ENCODE data around the gene KCNQ1OT1. TPM values are rescaled to one million over a fixed set of nuclear protein-coding genes. Genes with fewer than 3 reads are reported as not detected.
A peak's percentile ranks its signal among the peaks of the same experiment; 100 is the strongest.

KCNQ1OT1 gene
- total and polyA plus RNA-seq, 4 donors, result 0.65 to 9.8 (median 4.0) TPM

DNA sequence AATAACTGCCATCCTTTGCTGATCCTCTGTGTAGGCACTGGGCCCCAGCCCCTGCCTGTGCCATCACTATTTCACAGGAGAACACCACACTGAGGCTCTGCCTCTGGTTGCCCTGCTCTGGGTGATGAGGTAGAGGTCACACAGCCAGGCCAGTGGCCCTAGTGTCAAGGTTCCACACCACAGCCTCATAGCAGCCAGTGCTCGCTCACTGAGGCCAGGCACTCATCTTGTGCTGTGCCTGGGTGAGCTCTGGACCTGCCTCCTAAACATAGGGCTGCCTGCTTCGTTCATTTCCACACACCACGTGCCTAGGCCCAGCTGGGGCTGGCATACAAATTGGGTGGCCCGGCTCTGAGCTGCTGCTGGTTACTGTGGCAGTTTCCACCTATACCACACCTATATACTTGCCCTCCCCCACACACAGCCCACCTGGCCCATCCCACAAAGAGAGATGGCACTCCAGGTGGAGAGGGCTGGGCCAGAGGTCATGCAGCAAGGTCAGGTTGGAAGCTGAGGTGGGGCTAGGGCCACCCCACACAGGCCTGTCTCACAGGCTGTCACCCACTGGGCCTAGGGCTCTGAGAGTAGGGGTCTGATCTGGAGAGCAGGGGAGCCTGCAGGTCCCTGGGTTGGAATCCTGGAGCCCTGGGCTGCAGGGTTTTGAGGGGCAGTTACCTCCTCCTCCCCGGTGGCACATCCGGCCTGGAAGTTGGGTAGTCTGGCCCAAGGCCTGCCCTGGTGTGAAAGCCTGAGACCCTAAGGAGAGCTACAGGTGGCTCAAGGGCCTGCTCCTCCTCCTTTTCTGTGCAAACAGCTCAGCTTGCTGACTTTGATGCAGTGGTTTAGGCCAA is 11.2 kb downstream of the KCNQ1OT1 start:
- H3K36me3 ChIP-seq (ENCODE audit: control insufficient read depth, insufficient read depth, low read length), result peaks cover 21% of the 10 kb centered on the region
- no peaks in the 10 kb centered on the region for H3K9me3 ChIP-seq (ENCODE audit: control insufficient read depth, insufficient read depth, low read length)
- WGBS (ENCODE audit: insufficient coverage), result 87% methylated on average over 6 of the region's 6 CpGs
- H3K27me3 ChIP-seq (ENCODE audit: control insufficient read depth, insufficient read depth, low read length), result peaks cover 2% of the 10 kb centered on the region
- H3K4me3 ChIP-seq (ENCODE audit: low read depth, low read length), result no peak overlapping the region
- peaks cover 61% of the 10 kb centered on the region for H3K4me1 ChIP-seq (ENCODE audit: control insufficient read depth, insufficient read depth, low read length)
- no peak for DNase-seq (ENCODE audit: low read depth in 4 of 6, low spot score in 6 of 6)
- no peak overlapping the region for H3K27ac ChIP-seq (ENCODE audit: low read depth, low read length)

DNA sequence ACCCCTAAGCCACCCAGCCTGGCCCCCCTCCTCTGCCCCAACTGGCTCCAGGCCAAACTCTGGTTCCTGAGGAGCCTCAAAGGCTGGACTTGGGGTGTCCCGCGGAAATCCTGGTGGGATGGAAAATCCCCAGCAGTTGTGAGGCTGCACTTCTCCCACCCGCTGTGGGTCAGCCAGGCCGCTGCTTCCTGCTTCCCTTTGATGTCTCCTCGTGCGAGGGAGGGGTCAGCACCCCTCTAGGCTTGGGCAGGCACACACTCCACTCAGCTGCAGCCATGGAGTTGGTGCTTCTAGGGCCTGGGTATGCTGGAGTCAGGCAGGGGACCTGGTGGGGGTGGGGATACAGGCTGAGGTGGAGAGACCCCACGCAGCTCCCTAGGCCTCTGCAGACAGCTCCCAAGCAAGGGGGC is 12.0 kb downstream of the KCNQ1OT1 start:
- Histone ChIP-seq H3K9me3 (ENCODE audit: control insufficient read depth, insufficient read depth, low read length) (no peaks in the 10 kb centered on the region), H3K27ac (ENCODE audit: low read depth, low read length) (peak overlapping the region; percentile 30), H3K36me3 (ENCODE audit: control insufficient read depth, insufficient read depth, low read length) (peaks cover 19% of the 10 kb centered on the region), H3K27me3 (ENCODE audit: control insufficient read depth, insufficient read depth, low read length) (peaks cover 2% of the 10 kb centered on the region), H3K4me1 (ENCODE audit: control insufficient read depth, insufficient read depth, low read length) (peaks cover 53% of the 10 kb centered on the region), H3K4me3 (ENCODE audit: low read depth, low read length) (no peak overlapping the region)
- peak in 1 of 6 donors; percentile 37 for DNase-seq (ENCODE audit: low read depth in 4 of 6, low spot score in 6 of 6)
- 45% methylated on average over 6 of the region's 7 CpGs for WGBS (ENCODE audit: insufficient coverage)

DNA sequence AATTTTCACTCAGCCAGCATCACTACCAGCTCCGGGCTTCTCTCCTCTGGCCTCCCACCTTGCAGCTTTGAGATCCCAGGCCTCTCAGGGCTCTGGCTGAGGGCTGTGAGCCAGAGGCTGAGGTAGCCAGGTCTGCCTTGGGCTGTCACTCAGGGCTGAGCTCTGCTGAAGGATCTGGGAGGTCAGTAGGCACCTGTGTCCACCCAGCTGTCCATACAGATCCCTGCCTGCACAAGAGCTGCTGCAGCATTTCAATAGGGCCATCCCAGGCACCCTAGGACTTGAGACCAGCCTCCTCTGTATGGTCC is 12.6 kb downstream of the KCNQ1OT1 start:
- peaks cover 51% of the 10 kb centered on the region for H3K4me1 ChIP-seq (ENCODE audit: control insufficient read depth, insufficient read depth, low read length)
- H3K9me3 ChIP-seq (ENCODE audit: control insufficient read depth, insufficient read depth, low read length), result no peaks in the 10 kb centered on the region
- DNase-seq (ENCODE audit: low read depth in 4 of 6, low spot score in 6 of 6), result no peak
- H3K4me3 ChIP-seq (ENCODE audit: low read depth, low read length), result no peak overlapping the region
- H3K36me3 ChIP-seq (ENCODE audit: control insufficient read depth, insufficient read depth, low read length), result peaks cover 19% of the 10 kb centered on the region
- 100% methylated on average over 1 of the region's 1 CpG for WGBS (ENCODE audit: insufficient coverage)
- H3K27me3 ChIP-seq (ENCODE audit: control insufficient read depth, insufficient read depth, low read length), result peaks cover 2% of the 10 kb centered on the region
- no peak overlapping the region for H3K27ac ChIP-seq (ENCODE audit: low read depth, low read length)

DNA sequence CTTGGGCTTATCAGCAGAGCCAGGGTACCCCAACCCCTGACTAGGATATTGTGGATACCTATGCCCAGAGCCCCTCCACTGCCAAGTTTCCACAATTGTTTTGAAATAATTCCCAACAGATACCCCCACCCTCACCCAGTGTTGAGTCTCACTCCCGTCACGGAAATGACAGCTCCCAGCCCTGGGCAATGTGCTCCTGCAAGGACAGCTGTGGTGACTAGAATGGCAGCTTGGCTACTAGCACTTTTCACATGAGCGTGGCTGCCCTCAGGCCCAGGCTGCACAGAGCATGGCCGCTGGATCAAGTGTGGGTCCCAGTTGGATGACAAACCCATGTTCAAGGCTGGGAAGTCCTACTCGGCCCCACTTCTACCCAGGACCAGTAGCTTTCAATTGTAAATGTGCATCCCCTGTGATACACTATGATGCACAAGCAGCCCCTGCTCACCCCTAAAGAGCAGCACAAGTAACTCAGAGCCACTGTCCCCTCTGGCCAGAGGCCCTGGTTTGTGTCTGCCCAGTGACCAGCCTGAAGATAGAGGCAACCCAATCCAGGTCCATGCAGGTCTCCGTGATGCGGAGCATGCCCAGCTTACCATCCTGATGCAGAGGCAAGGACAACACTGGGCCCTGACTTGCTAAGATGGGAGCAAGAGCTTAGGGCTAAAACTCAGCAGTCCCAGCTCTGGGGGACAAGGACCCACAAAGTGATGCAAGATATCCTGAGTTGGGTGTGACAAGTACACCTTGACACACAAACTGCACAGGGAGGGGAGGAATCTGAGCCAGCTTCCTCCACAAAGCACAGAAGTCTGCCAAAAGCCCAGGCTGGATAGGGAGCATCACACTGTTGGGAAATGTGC is 13.2 kb downstream of the KCNQ1OT1 start:
- H3K4me1 ChIP-seq (ENCODE audit: control insufficient read depth, insufficient read depth, low read length), result peaks cover 46% of the 10 kb centered on the region
- WGBS (ENCODE audit: insufficient coverage), result 90% methylated on average over 7 of the region's 7 CpGs

DNA sequence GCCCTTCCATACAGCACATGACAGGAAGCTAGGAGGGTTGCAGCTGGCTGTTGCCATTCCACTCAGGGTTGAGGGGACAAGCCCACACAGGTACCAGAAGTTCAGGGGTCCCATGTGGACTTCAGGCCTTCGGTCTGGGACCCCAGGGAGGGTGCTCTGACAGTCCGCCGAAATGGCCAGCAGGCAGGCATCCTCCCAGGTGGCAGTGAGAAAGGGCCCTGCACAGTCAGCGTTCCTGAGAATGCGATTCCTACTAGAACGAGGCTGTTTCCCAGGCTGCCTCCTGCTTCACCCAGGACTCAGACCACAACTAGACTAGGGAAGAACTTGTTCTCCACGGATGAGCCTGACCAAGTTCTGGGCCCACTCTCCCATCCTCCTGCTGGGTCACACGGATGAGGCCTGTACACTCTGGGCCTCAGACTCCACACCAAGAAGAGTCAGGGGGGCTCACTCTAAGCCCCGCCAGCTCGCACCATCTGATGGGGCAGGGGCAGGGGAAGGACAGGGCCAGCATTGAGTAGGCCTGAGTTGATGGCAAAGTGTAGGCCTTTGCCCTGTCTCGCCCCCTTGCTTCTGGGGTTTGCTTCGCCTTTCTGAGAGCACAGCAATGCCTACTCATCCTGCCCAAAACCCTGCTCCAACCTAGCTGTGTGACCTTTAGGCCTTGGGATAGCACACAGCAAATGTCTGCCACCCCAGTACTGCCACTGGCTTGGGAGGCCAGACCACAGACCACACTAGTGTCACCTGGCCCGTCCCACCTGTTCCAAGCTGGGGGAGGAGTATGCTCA is 14.0 kb downstream of the KCNQ1OT1 start:
- Histone ChIP-seq H3K9me3 (ENCODE audit: control insufficient read depth, insufficient read depth, low read length) (no peaks in the 10 kb centered on the region), H3K4me3 (ENCODE audit: low read depth, low read length) (no peak overlapping the region), H3K27ac (ENCODE audit: low read depth, low read length) (no peak overlapping the region), H3K4me1 (ENCODE audit: control insufficient read depth, insufficient read depth, low read length) (peaks cover 38% of the 10 kb centered on the region), H3K36me3 (ENCODE audit: control insufficient read depth, insufficient read depth, low read length) (peaks cover 19% of the 10 kb centered on the region), H3K27me3 (ENCODE audit: control insufficient read depth, insufficient read depth, low read length) (peaks cover 2% of the 10 kb centered on the region)
- no peak for DNase-seq (ENCODE audit: low read depth in 4 of 6, low spot score in 6 of 6)
- WGBS (ENCODE audit: insufficient coverage), result 91% methylated on average over 11 of the region's 13 CpGs

More for the DNA sequence above, 13.2 kb downstream of the KCNQ1OT1 start:
- peaks cover 19% of the 10 kb centered on the region for H3K36me3 ChIP-seq (ENCODE audit: control insufficient read depth, insufficient read depth, low read length)
- no peaks in the 10 kb centered on the region for H3K9me3 ChIP-seq (ENCODE audit: control insufficient read depth, insufficient read depth, low read length)
- no peak overlapping the region for H3K4me3 ChIP-seq (ENCODE audit: low read depth, low read length)
- no peak overlapping the region for H3K27ac ChIP-seq (ENCODE audit: low read depth, low read length)
- DNase-seq (ENCODE audit: low read depth in 4 of 6, low spot score in 6 of 6), result no peak
- H3K27me3 ChIP-seq (ENCODE audit: control insufficient read depth, insufficient read depth, low read length), result peaks cover 2% of the 10 kb centered on the region

DNA sequence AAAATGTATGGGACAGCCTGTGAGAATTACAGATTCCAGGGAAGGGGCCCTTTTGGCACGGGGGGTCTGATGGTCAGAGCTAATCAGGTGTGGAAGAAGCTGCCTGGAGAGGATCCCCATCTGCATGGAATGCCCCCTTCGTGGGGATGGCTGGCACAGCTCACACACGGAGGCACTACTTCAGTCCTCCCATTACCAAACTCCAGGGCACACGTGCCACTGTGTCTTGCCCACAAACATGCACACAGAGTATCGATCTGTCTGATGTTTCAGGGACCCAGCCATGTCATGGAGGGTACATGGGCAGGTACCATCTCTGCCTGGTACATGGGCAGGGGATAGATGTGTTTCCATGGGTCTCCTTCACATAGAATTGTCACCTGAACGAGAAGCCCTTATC is 14.7 kb downstream of the KCNQ1OT1 start:
- Histone ChIP-seq H3K27me3 (ENCODE audit: control insufficient read depth, insufficient read depth, low read length) (peaks cover 2% of the 10 kb centered on the region), H3K27ac (ENCODE audit: low read depth, low read length) (no peak overlapping the region)
- WGBS (ENCODE audit: insufficient coverage), result 88% methylated on average over 4 of the region's 6 CpGs

DNA sequence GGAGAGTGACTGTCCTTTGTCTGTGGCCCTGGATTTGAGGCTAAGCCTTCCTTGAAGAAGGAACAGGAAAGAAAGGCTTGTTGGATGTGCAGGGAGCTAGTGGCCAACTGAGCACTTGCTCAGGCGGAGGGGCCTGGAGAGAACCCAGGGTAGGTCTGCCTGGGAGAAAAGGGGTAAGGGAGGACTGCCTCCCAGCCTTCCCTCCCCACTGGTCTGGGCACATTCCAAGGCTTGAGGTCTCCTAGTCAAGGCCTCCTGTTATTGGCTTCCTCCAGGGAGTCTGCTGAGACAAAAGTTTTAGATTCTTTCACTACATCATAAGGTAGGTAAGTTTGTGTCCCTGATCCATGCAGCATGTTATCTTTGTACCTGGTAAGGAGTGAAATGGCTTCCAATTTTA is 15.2 kb downstream of the KCNQ1OT1 start:
- WGBS (ENCODE audit: insufficient coverage), result no CpG with 5 or more reads among the region's 1 CpG
- Histone ChIP-seq H3K27ac (ENCODE audit: low read depth, low read length) (no peak overlapping the region), H3K4me1 (ENCODE audit: control insufficient read depth, insufficient read depth, low read length) (peaks cover 27% of the 10 kb centered on the region), H3K27me3 (ENCODE audit: control insufficient read depth, insufficient read depth, low read length) (peaks cover 2% of the 10 kb centered on the region), H3K4me3 (ENCODE audit: low read depth, low read length) (no peak overlapping the region), H3K9me3 (ENCODE audit: control insufficient read depth, insufficient read depth, low read length) (no peaks in the 10 kb centered on the region), H3K36me3 (ENCODE audit: control insufficient read depth, insufficient read depth, low read length) (peaks cover 16% of the 10 kb centered on the region)
- DNase-seq (ENCODE audit: low read depth in 4 of 6, low spot score in 6 of 6), result no peak

More for the DNA sequence above, 14.7 kb downstream of the KCNQ1OT1 start:
- peaks cover 19% of the 10 kb centered on the region for H3K36me3 ChIP-seq (ENCODE audit: control insufficient read depth, insufficient read depth, low read length)
- no peak for DNase-seq (ENCODE audit: low read depth in 4 of 6, low spot score in 6 of 6)
- H3K4me1 ChIP-seq (ENCODE audit: control insufficient read depth, insufficient read depth, low read length), result peaks cover 32% of the 10 kb centered on the region
- H3K9me3 ChIP-seq (ENCODE audit: control insufficient read depth, insufficient read depth, low read length), result no peaks in the 10 kb centered on the region
- no peak overlapping the region for H3K4me3 ChIP-seq (ENCODE audit: low read depth, low read length)

DNA sequence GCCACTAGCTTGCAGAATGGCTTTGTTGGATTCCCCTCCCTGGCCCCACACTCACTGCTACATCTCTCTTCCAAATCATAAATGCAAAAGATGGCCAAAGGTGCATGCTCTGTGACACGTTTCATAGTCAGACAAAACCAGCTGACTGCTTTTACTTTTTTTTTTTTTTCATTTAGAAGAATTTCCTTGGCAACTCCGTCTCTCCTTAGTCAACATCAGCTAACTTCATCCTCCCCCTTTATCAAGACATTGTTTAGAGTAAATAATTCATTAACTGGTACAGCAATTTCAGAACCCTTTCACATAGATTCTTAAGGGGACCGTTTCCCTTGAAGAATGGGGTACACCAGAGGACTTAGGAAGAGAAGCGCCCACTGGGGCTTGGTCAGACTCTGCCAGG is 16.0 kb downstream of the KCNQ1OT1 start:
- no peaks in the 10 kb centered on the region for H3K27me3 ChIP-seq (ENCODE audit: control insufficient read depth, insufficient read depth, low read length)
- no peak overlapping the region for H3K4me3 ChIP-seq (ENCODE audit: low read depth, low read length)
- no peaks in the 10 kb centered on the region for H3K9me3 ChIP-seq (ENCODE audit: control insufficient read depth, insufficient read depth, low read length)
- WGBS (ENCODE audit: insufficient coverage), result 100% methylated on average over 1 of the region's 4 CpGs
- H3K36me3 ChIP-seq (ENCODE audit: control insufficient read depth, insufficient read depth, low read length), result peaks cover 13% of the 10 kb centered on the region
- DNase-seq (ENCODE audit: low read depth in 4 of 6, low spot score in 6 of 6), result no peak
- H3K4me1 ChIP-seq (ENCODE audit: control insufficient read depth, insufficient read depth, low read length), result peaks cover 20% of the 10 kb centered on the region
- H3K27ac ChIP-seq (ENCODE audit: low read depth, low read length), result no peak overlapping the region

DNA sequence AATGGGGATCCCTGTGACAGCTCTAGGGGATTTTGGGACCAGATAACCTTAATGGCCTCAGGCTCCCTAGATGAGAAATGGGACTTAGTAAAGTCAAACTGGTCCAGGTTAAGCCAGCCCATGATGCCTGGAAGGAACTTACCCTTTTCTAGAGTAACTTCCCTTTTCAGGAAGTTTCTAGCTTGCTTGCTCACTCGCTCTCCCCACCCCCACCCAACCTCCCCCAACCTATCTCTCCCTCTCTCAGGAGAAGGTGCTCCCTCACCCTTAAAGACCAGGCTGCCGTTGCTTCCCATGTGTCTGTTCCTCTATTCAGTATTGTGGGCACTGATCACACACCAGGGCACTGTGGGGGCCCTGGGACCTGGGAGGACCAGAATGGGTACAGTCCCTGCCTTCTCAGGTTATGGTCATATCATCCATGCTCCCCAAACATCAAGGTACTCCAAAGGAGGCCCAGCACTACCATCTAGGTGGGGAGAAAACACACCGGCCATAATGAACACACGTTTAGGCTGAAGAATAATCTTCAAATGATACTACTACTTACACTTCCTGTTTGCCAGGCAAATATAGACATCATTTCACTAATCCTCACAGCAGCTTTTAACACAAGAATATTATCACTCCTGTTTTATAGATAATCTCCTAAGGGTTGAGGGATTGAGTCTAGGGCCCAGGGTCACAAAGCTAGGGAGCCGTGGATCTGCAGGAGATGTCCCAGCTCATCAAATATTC is 18.2 kb downstream of the KCNQ1OT1 start:
- no peak for DNase-seq (ENCODE audit: low read depth in 4 of 6, low spot score in 6 of 6)
- H3K36me3 ChIP-seq (ENCODE audit: control insufficient read depth, insufficient read depth, low read length), result peaks cover 2% of the 10 kb centered on the region
- no peaks in the 10 kb centered on the region for H3K9me3 ChIP-seq (ENCODE audit: control insufficient read depth, insufficient read depth, low read length)
- no peaks in the 10 kb centered on the region for H3K27me3 ChIP-seq (ENCODE audit: control insufficient read depth, insufficient read depth, low read length)
- no peak overlapping the region for H3K4me3 ChIP-seq (ENCODE audit: low read depth, low read length)
- 84% methylated on average over 3 of the region's 5 CpGs for WGBS (ENCODE audit: insufficient coverage)
- H3K27ac ChIP-seq (ENCODE audit: low read depth, low read length), result no peak overlapping the region
- no peaks in the 10 kb centered on the region for H3K4me1 ChIP-seq (ENCODE audit: control insufficient read depth, insufficient read depth, low read length)
